HCT116 (cell line): ENCODE measurements around the gene MUSK.

Experiments
- CBX3 ChIP-seq: IDR thresholded peaks from 2 replicates; pipeline ENCODE4 v1.6.1; 2012; ENCODE audit warnings: low read depth
- CTCF ChIP-seq, 3 experiments: fragments of 200-600 bp in 1 of 3; sonication (generic) in 1 of 3; IDR thresholded peaks in 2 of 3; conservative IDR thresholded peaks in 1 of 3; 2 replicates each; pipeline ENCODE4 v1.5.1; 2012 to 2017; ENCODE audit warnings: low read depth in 2 of 3, low read length in 2 of 3, antibody characterized with exemption in 1 of 3, borderline replicate concordance in 1 of 3, control low read depth in 1 of 3, mild to moderate bottlenecking in 1 of 3, mixed read lengths in 1 of 3, mixed run types in 1 of 3, moderate library complexity in 1 of 3; ENCODE audit not compliant: insufficient read depth in 1 of 3
- POLR2A ChIP-seq: IDR thresholded peaks from 2 replicates; pipeline ENCODE4 v1.7.0; 2011; ENCODE audit warnings: borderline replicate concordance; ENCODE audit not compliant: insufficient read depth, insufficient read length; ENCODE audit errors: extremely low read depth
- SIN3A ChIP-seq: IDR thresholded peaks from 2 replicates; pipeline ENCODE4 v1.6.1; 2012; ENCODE audit warnings: low read depth
- ZFX ChIP-seq: fragments of 450-650 bp; IDR thresholded peaks from 2 replicates; pipeline ENCODE4 v1.6.1; 2017
- ZNF274 ChIP-seq: fragments of 200-500 bp; sonication (Bioruptor generic); IDR thresholded peaks from 2 replicates; pipeline ENCODE4 v1.6.1; 2014; ENCODE audit warnings: mild to moderate bottlenecking, low read depth, low read length, inconsistent platforms

- TF ChIP-seq CTCF (IDR thresholded peaks at IDR 0.05 in 2 of 3, conservative IDR thresholded peaks at IDR 0.05 in 1 of 3; ENCODE audit: borderline replicate concordance in 1 of 3, insufficient read depth in 1 of 3, low read depth in 2 of 3, low read length in 2 of 3) (no peak), ZFX (no peak), ZNF274 (no peak), POLR2A (no peak), CBX3 (no peak), SIN3A (no peak)
These were observed 83.4 kb downstream of the MUSK start for GRCh38 chr9:110751971-110752370.
